Frontal cortex (tissue), 4 donors: ENCODE measurements around the gene THRA. TPM values are rescaled to one million over a fixed set of nuclear protein-coding genes. Genes with fewer than 3 reads are reported as not detected.
"Not testable (repeated sequence)": the region's sequence is repeated elsewhere in the genome, so short reads cannot be mapped to it uniquely, and the experiment has no call there.

ENCODE experiments used
- DNase-seq, 2 donors: peaks; one replicate each; pipeline ENCODE4 v3.0.0; 2012; ENCODE audit warnings: low spot score in 2 of 2
- FAIRE-seq: peaks from 2 replicates; lab custom pipeline; 2012; peaks lifted over from hg19 to GRCh38; lab: Jason Lieb, UNC
- small RNA-seq: library from RNA; depleted of rRNA; stranded (forward); fragments of <200 nt; gene quantifications from one replicate; pipeline ENCODE3, GENCODE V24; 2014
- total RNA-seq: library from RNA; depleted of rRNA; stranded (reverse); fragments of >200 nt; gene quantifications from one replicate; pipeline ENCODE4 v1.2.3, GENCODE V29; 2014
- donor health status: control.
- donor health status: control.
- donor health status: control.

THRA gene
- total RNA-seq, 1 donor from 2014 or later = 90.5 TPM

- FAIRE-seq (no peak), DNase-seq (no peak)
Observed at GRCh38 chr17:40134184-40134583, 71.4 kb downstream of the THRA start.

- FAIRE-seq (no peak), DNase-seq (no peak)
Observed at GRCh38 chr17:40135817-40136216, 73.1 kb downstream of the THRA start.

GRCh38 chr17:40139566-40140058 is 76.8 kb downstream of the THRA start:
- FAIRE-seq = no peak
- DNase-seq = no peak

- not testable (repeated sequence) for FAIRE-seq, DNase-seq
Observed at GRCh38 chr17:40143166-40143565, 80.4 kb downstream of the THRA start.

Small RNA genes within 50 kb of the gene (small RNA-seq; reads per million reads assigned to genes)
- 1,239 reads per million, percentile 99 among the genes with 10 or more reads in this experiment for gene SNORD124

Other genes with a start within 250 kb of the THRA start
- 0.41 TPM for gene IKZF3, start 198.7 kb upstream of the THRA start, total RNA-seq
- not detected for gene ZPBP2, start 194.8 kb upstream of the THRA start, total RNA-seq
- 6.5 TPM for gene GSDMB, start 144.3 kb upstream of the THRA start, total RNA-seq
- 38.3 TPM for gene ORMDL3, start 135.4 kb upstream of the THRA start, total RNA-seq
- gene LRRC3C, start 135.2 kb upstream of the THRA start, total RNA-seq = not detected
- under 0.01 TPM for gene GSDMA, start 100.0 kb upstream of the THRA start, total RNA-seq
- 77.0 TPM for gene PSMD3, start 82.2 kb upstream of the THRA start, total RNA-seq
- gene CSF3, start 47.5 kb upstream of the THRA start, total RNA-seq = not detected
- 42.8 TPM for gene MED24, start 8.6 kb upstream of the THRA start, total RNA-seq
- gene NR1D1, start 37.6 kb downstream of the THRA start, total RNA-seq = under 0.01 TPM
- gene MSL1, start 59.0 kb downstream of the THRA start, total RNA-seq = 81.5 TPM
- 38.3 TPM for gene CASC3, start 77.6 kb downstream of the THRA start, total RNA-seq
- gene RAPGEFL1, start 114.5 kb downstream of the THRA start, total RNA-seq = 12.6 TPM
- 5.3 TPM for gene WIPF2, start 156.3 kb downstream of the THRA start, total RNA-seq
- gene CDC6, start 224.9 kb downstream of the THRA start, total RNA-seq = 2.4 TPM
- 4.9 TPM for gene RARA, start 246.2 kb downstream of the THRA start, total RNA-seq